ENCODE data around the gene SRGN. TPM values are rescaled to one million over a fixed set of nuclear protein-coding genes. Genes with fewer than 3 reads are reported as not detected.
A peak's percentile ranks its signal among the peaks of the same experiment; 100 is the strongest.

The SRGN gene
- total and polyA plus RNA-seq, 4 donors = 121 to 230 (median 172) TPM

DNA sequence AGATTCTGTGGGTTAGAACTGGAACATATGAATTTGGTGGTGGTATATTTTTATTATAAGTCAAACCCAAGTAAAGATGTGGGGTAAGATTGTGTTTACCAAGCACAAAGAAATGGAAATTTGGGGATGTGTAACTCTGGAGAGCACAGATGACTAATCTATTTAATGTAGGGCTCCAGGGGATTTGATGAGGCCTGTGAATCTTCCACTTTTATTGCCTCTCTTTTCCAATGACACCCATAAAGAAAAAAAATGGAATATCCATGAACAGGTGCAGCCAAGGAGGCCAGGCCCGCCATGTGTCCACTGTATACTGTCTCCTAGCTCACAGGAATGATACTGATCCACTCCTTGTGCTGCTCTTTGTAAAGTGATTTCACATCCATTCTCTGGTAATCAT is 2.8 kb downstream of the SRGN start:
- ATAC-seq (ENCODE audit: low FRiP score) (no peak), DNase-seq (no peak)
- no peak overlapping the region for H3K27ac ChIP-seq (ENCODE audit: low read depth in 1 of 2, low read length in 2 of 2)
- WGBS, 2 donors = 90 to 94% methylated on average over 1 of the region's 1 CpG
- no peaks in the 10 kb centered on the region for H3K36me3 ChIP-seq (ENCODE audit: control insufficient read depth in 1 of 2, insufficient read depth in 2 of 2, low read length in 1 of 2)
- no peak overlapping the region for H3K4me3 ChIP-seq (ENCODE audit: low read length in 2 of 2)
- intact Hi-C loops (cut with DNase I) = loop anchor here in 1 of 2 donors (5.0 kb wide), 1 partner anchor 88 kb away; no protein-coding TSS in a partner anchor
- H3K9me3 ChIP-seq (ENCODE audit: control insufficient read depth, low read length) = no peaks in the 10 kb centered on the region
- H3K27me3 ChIP-seq (ENCODE audit: control insufficient read depth in 1 of 2, insufficient read depth in 2 of 2, low read length in 1 of 2) = no peaks in the 10 kb centered on the region
- H3K4me1 ChIP-seq (ENCODE audit: control insufficient read depth in 1 of 2, insufficient read depth in 2 of 2, low read length in 2 of 2) = peaks cover 0 to 6% of the 10 kb centered on the region in 2 donors

- Histone ChIP-seq H3K27ac (ENCODE audit: low read depth in 1 of 2, low read length in 2 of 2) (no peak overlapping the region), H3K36me3 (ENCODE audit: control insufficient read depth in 1 of 2, insufficient read depth in 2 of 2, low read length in 1 of 2) (no peaks in the 10 kb centered on the region), H3K9me3 (ENCODE audit: control insufficient read depth, low read length) (no peaks in the 10 kb centered on the region), H3K4me3 (ENCODE audit: low read length in 2 of 2) (no peak overlapping the region), H3K4me1 (ENCODE audit: control insufficient read depth in 1 of 2, insufficient read depth in 2 of 2, low read length in 2 of 2) (peaks cover 0 to 6% of the 10 kb centered on the region in 2 donors), H3K27me3 (ENCODE audit: control insufficient read depth in 1 of 2, insufficient read depth in 2 of 2, low read length in 1 of 2) (no peaks in the 10 kb centered on the region)
- intact Hi-C loops (cut with DNase I) = loop anchor here in 1 of 2 donors (5.0 kb wide), 1 partner anchor 89 kb away; no protein-coding TSS in a partner anchor
- WGBS, 2 donors = 60 to 61% methylated on average over 8 of the region's 8 CpGs
- DNase-seq = no peak
- no peak for ATAC-seq (ENCODE audit: low FRiP score)
Measured at GRCh38 chr10:69091143-69091651, 3.3 kb downstream of the SRGN start.

- no peaks in the 10 kb centered on the region for H3K27me3 ChIP-seq (ENCODE audit: control insufficient read depth in 1 of 2, insufficient read depth in 2 of 2, low read length in 1 of 2)
- DNase-seq (peak; percentile 77 to 78), ATAC-seq (ENCODE audit: low FRiP score) (peak; percentile 85)
- H3K9me3 ChIP-seq (ENCODE audit: control insufficient read depth, low read length) = no peaks in the 10 kb centered on the region
- H3K27ac ChIP-seq (ENCODE audit: low read depth in 1 of 2, low read length in 2 of 2) = peak overlapping the region in 1 of 2 donors; percentile 68
- peaks cover 0 to 6% of the 10 kb centered on the region in 2 donors for H3K4me1 ChIP-seq (ENCODE audit: control insufficient read depth in 1 of 2, insufficient read depth in 2 of 2, low read length in 2 of 2)
- intact Hi-C loops (cut with DNase I) = loop anchor here (2.0 to 5.0 kb wide), 2 partner anchors 91 to 104 kb away; partner anchors contain the start of gene KIFBP (in 1 of the 2)
- WGBS, 2 donors = 49 to 53% methylated on average over 17 of the region's 17 CpGs
- no peak overlapping the region for H3K4me3 ChIP-seq (ENCODE audit: low read length in 2 of 2)
- no peaks in the 10 kb centered on the region for H3K36me3 ChIP-seq (ENCODE audit: control insufficient read depth in 1 of 2, insufficient read depth in 2 of 2, low read length in 1 of 2)
Measured at GRCh38 chr10:69092959-69093850, 5.3 kb downstream of the SRGN start.

GRCh38 chr10:69093933-69094332 is 6.0 kb downstream of the SRGN start:
- DNase-seq (no peak), ATAC-seq (ENCODE audit: low FRiP score) (no peak)
- H3K27ac ChIP-seq (ENCODE audit: low read depth in 1 of 2, low read length in 2 of 2) = no peak overlapping the region
- H3K27me3 ChIP-seq (ENCODE audit: control insufficient read depth in 1 of 2, insufficient read depth in 2 of 2, low read length in 1 of 2) = no peaks in the 10 kb centered on the region
- intact Hi-C loops (cut with DNase I) = loop anchor here (2.0 to 5.0 kb wide), 2 partner anchors 92 to 105 kb away; partner anchors contain the start of gene KIFBP (in 1 of the 2)
- H3K4me3 ChIP-seq (ENCODE audit: low read length in 2 of 2) = no peak overlapping the region
- H3K4me1 ChIP-seq (ENCODE audit: control insufficient read depth in 1 of 2, insufficient read depth in 2 of 2, low read length in 2 of 2) = peaks cover 0 to 6% of the 10 kb centered on the region in 2 donors
- H3K9me3 ChIP-seq (ENCODE audit: control insufficient read depth, low read length) = no peaks in the 10 kb centered on the region
- WGBS, 2 donors = 84 to 90% methylated on average over 1 of the region's 1 CpG
- no peaks in the 10 kb centered on the region for H3K36me3 ChIP-seq (ENCODE audit: control insufficient read depth in 1 of 2, insufficient read depth in 2 of 2, low read length in 1 of 2)

GRCh38 chr10:69096045-69096444 is 8.1 kb downstream of the SRGN start:
- ATAC-seq (ENCODE audit: low FRiP score) = no peak
- no peaks in the 10 kb centered on the region for H3K27me3 ChIP-seq (ENCODE audit: control insufficient read depth in 1 of 2, insufficient read depth in 2 of 2, low read length in 1 of 2)
- peaks cover 0 to 2% of the 10 kb centered on the region in 2 donors for H3K4me1 ChIP-seq (ENCODE audit: control insufficient read depth in 1 of 2, insufficient read depth in 2 of 2, low read length in 2 of 2)
- H3K9me3 ChIP-seq (ENCODE audit: control insufficient read depth, low read length) = no peaks in the 10 kb centered on the region
- H3K4me3 ChIP-seq (ENCODE audit: low read length in 2 of 2) = no peak overlapping the region
- intact Hi-C loops (cut with DNase I) = no loop called here
- no peak for DNase-seq
- 80 to 87% methylated on average over 2 of the region's 2 CpGs for WGBS, 2 donors
- no peak overlapping the region for H3K27ac ChIP-seq (ENCODE audit: low read depth in 1 of 2, low read length in 2 of 2)
- H3K36me3 ChIP-seq (ENCODE audit: control insufficient read depth in 1 of 2, insufficient read depth in 2 of 2, low read length in 1 of 2) = no peaks in the 10 kb centered on the region

DNA sequence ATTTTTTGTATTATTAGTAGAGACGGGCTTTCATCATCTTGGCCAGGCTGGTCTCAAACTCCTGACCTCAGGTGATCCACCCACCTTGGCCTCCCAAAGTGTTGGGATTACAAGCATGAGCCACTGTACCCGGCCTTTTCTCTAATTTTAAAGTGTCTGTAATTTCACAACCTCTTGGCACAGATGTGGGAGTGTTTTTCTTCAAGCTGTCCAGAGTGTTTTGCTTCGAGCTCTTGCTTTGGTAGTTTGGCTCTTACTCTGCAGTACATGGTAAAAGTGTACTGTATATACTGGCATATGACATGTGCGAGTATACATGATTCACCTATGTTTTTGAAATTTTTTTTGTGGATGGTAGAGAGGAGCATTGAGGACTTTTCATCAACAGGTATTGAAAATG is 9.8 kb downstream of the SRGN start:
- Histone ChIP-seq H3K4me3 (ENCODE audit: low read length in 2 of 2) (no peak overlapping the region), H3K9me3 (ENCODE audit: control insufficient read depth, low read length) (no peaks in the 10 kb centered on the region), H3K27me3 (ENCODE audit: control insufficient read depth in 1 of 2, insufficient read depth in 2 of 2, low read length in 1 of 2) (no peaks in the 10 kb centered on the region), H3K27ac (ENCODE audit: low read depth in 1 of 2, low read length in 2 of 2) (no peak overlapping the region), H3K36me3 (ENCODE audit: control insufficient read depth in 1 of 2, insufficient read depth in 2 of 2, low read length in 1 of 2) (no peaks in the 10 kb centered on the region), H3K4me1 (ENCODE audit: control insufficient read depth in 1 of 2, insufficient read depth in 2 of 2, low read length in 2 of 2) (no peaks in the 10 kb centered on the region)
- no peak for ATAC-seq (ENCODE audit: low FRiP score)
- WGBS, 2 donors = 67 to 74% methylated on average over 4 of the region's 4 CpGs
- intact Hi-C loops (cut with DNase I) = no loop called here
- no peak for DNase-seq

DNA sequence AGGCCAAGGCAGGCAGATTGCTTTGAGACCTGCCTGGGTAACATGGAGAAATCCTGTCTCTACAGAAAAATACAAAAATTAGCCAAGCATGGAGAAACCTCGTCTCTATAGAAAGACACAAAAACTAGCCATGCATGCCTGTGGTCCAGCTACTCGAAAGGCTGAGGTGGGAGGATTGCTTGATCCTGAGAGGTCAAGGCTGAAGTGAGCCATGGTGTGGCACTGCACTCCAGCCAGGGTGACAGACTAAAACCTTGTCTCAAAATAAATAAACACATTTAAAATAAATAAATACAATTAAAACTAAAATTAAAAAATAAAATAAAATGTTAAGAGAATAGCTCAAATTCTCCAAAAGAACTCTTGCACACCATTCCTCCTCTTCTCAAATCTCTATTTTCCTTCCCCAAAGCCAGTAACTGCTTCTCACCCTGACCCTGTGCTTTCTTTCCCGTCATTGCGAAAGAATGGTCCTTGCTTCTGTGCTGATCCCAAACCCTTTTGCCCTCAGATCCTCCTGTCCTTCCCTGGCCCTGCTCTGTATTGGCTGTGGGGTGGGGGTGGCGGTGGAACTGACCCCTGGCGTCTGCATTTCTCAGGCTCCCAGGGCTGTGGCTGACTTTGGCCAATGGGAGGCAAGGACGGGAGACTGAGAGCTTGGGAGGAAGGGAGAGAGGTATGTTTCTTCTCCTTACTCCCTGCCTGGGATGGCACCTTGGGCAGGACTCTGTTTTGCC is 12.4 kb downstream of the SRGN start:
- peaks cover 2% of the 10 kb centered on the region for H3K9me3 ChIP-seq (ENCODE audit: control insufficient read depth, low read length)
- H3K4me3 ChIP-seq (ENCODE audit: low read length in 2 of 2) = no peak overlapping the region
- H3K27me3 ChIP-seq (ENCODE audit: control insufficient read depth in 1 of 2, insufficient read depth in 2 of 2, low read length in 1 of 2) = no peaks in the 10 kb centered on the region
- no peak overlapping the region for H3K27ac ChIP-seq (ENCODE audit: low read depth in 1 of 2, low read length in 2 of 2)
- no peaks in the 10 kb centered on the region for H3K4me1 ChIP-seq (ENCODE audit: control insufficient read depth in 1 of 2, insufficient read depth in 2 of 2, low read length in 2 of 2)
- no peak for DNase-seq
- intact Hi-C loops (cut with DNase I) = no loop called here
- ATAC-seq (ENCODE audit: low FRiP score) = no peak
- peaks cover 0 to 3% of the 10 kb centered on the region in 2 donors for H3K36me3 ChIP-seq (ENCODE audit: control insufficient read depth in 1 of 2, insufficient read depth in 2 of 2, low read length in 1 of 2)
- WGBS, 2 donors = 52 to 56% methylated on average over 7 of the region's 7 CpGs

DNA sequence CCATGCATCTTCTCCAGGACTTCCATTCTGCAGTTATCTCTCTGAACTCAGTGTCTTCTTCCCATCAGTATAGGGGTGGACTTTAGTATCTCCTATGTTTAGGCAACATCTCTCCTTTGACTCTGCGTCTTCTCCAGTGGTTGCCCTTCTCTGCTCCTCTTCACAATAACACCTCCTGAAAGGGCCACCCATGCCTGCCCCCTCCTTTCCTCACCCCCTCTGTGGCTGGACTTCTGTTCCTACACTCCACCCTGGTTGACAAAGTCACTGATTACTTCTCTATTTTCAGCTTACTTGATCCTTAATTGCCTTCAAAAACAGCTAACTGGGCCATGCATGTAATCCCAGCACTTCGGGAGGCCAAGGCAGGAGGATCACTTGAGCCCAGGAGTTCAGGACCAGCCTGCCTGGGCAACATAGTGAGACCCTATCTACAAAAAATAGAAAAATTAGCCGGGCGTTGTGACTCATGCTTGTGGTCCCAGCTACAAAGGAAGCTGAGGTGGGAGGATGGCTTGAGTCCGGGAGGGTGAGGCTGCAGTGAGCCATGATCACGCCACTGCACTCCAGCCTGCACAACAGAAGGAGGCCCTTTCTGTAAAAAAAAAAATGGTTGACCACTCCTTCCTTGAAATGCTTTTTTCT is 13.7 kb downstream of the SRGN start:
- ATAC-seq (ENCODE audit: low FRiP score) (no peak), DNase-seq (no peak)
- Histone ChIP-seq H3K4me3 (ENCODE audit: low read length in 2 of 2) (no peak overlapping the region), H3K4me1 (ENCODE audit: control insufficient read depth in 1 of 2, insufficient read depth in 2 of 2, low read length in 2 of 2) (no peaks in the 10 kb centered on the region), H3K27ac (ENCODE audit: low read depth in 1 of 2, low read length in 2 of 2) (no peak overlapping the region), H3K27me3 (ENCODE audit: control insufficient read depth in 1 of 2, insufficient read depth in 2 of 2, low read length in 1 of 2) (no peaks in the 10 kb centered on the region), H3K9me3 (ENCODE audit: control insufficient read depth, low read length) (peaks cover 2% of the 10 kb centered on the region), H3K36me3 (ENCODE audit: control insufficient read depth in 1 of 2, insufficient read depth in 2 of 2, low read length in 1 of 2) (peaks cover 0 to 3% of the 10 kb centered on the region in 2 donors)
- WGBS, 2 donors = 70 to 82% methylated on average over 6 of the region's 6 CpGs
- intact Hi-C loops (cut with DNase I) = no loop called here
